Activated gamma-delta T cell treated with Interleukin-2 at 50 U/mL for 16 hours (primary cell): Measurements from ENCODE around the gene GSC2.

Experiments
- DNase-seq: peaks from one replicate; pipeline ENCODE4 v3.0.0-alpha.2; 2020

The GSC2 gene

GRCh38 chr22:19132693-19133400 lies 17.2 kb downstream of the GSC2 start:
- no peak for DNase-seq

- no peak for DNase-seq
Measured at GRCh38 chr22:19132153-19132552, 17.9 kb downstream of the GSC2 start.

GRCh38 chr22:19131685-19132015 lies 18.4 kb downstream of the GSC2 start:
- DNase-seq, result no peak

- DNase-seq, result no peak
Measured at GRCh38 chr22:19130959-19131684, 19.0 kb downstream of the GSC2 start, which contains the start of gene TSSK2. Gene TSSK2 (plus strand): TSS chr22:19131308. CDS start chr22:19131400, 92 bp downstream.

GRCh38 chr22:19129871-19130270 lies 20.2 kb downstream of the GSC2 start:
- no peak for DNase-seq

GRCh38 chr22:19128946-19129727 lies 21.0 kb downstream of the GSC2 start:
- no peak for DNase-seq

GRCh38 chr22:19128009-19128401 lies 22.1 kb downstream of the GSC2 start:
- no peak for DNase-seq

- no peak for DNase-seq
Measured at GRCh38 chr22:19127329-19128008, 22.6 kb downstream of the GSC2 start.

GRCh38 chr22:19126309-19127273 lies 23.5 kb downstream of the GSC2 start:
- DNase-seq, result no peak

GRCh38 chr22:19125474-19126308 lies 24.4 kb downstream of the GSC2 start:
- no peak for DNase-seq

- no peak for DNase-seq
Measured at GRCh38 chr22:19125011-19125410, 25.1 kb downstream of the GSC2 start.

- no peak for DNase-seq
Measured at GRCh38 chr22:19124377-19124776, 25.7 kb downstream of the GSC2 start.

- no peak for DNase-seq
Measured at GRCh38 chr22:19123936-19124335, 26.2 kb downstream of the GSC2 start.

GRCh38 chr22:19122752-19123492 lies 27.2 kb downstream of the GSC2 start:
- no peak for DNase-seq

GRCh38 chr22:19122143-19122751 lies 27.8 kb downstream of the GSC2 start, which contains the start of gene DGCR2:
Gene DGCR2 (minus strand): TSS chr22:19122412. CDS start chr22:19122206, 206 bp downstream.
- DNase-seq, result peak; percentile 96

GRCh38 chr22:19121631-19122142 lies 28.4 kb downstream of the GSC2 start:
- peak; percentile 17 for DNase-seq

GRCh38 chr22:19120829-19121630 lies 29.1 kb downstream of the GSC2 start:
- DNase-seq, result no peak

- no peak for DNase-seq
Measured at GRCh38 chr22:19119949-19120348, 30.1 kb downstream of the GSC2 start.
